ENCODE measurements around the gene HHLA2.
"Not testable (repeated sequence)": the region's sequence is repeated elsewhere in the genome, so short reads cannot be mapped to it uniquely, and the experiment has no call there.

HHLA2 gene

GRCh38 chr3:108342837-108343486 is 46.6 kb downstream of the HHLA2 start:
- no peak for DNase-seq (ENCODE audit: low spot score)

GRCh38 chr3:108343491-108343890 is 47.1 kb downstream of the HHLA2 start:
- no peak for DNase-seq (ENCODE audit: low spot score)

- DNase-seq (ENCODE audit: low spot score), result no peak
Measured at GRCh38 chr3:108345492-108346205, 49.3 kb downstream of the HHLA2 start.

GRCh38 chr3:108346301-108347227 is 50.2 kb downstream of the HHLA2 start:
- DNase-seq (ENCODE audit: low spot score), result no peak

GRCh38 chr3:108352176-108352575 is 55.8 kb downstream of the HHLA2 start:
- DNase-seq (ENCODE audit: low spot score), result no peak

GRCh38 chr3:108354562-108354961 is 58.2 kb downstream of the HHLA2 start:
- DNase-seq (ENCODE audit: low spot score), result no peak

GRCh38 chr3:108357042-108357441 is 60.7 kb downstream of the HHLA2 start:
- DNase-seq (ENCODE audit: low spot score), result no peak

GRCh38 chr3:108359011-108359410 is 62.7 kb downstream of the HHLA2 start:
- no peak for DNase-seq (ENCODE audit: low spot score)

GRCh38 chr3:108376026-108376425 is 79.7 kb downstream of the HHLA2 start:
- no peak for DNase-seq (ENCODE audit: low spot score)

- DNase-seq (ENCODE audit: low spot score), result no peak
Measured at GRCh38 chr3:108377384-108377783, 81.0 kb downstream of the HHLA2 start.

GRCh38 chr3:108378153-108378951 is 82.0 kb downstream of the HHLA2 start:
- DNase-seq (ENCODE audit: low spot score), result no peak

- not testable (repeated sequence) for DNase-seq (ENCODE audit: low spot score)
Measured at GRCh38 chr3:108378952-108379342, 82.6 kb downstream of the HHLA2 start.

- DNase-seq (ENCODE audit: low spot score), result no peak
Measured at GRCh38 chr3:108380128-108380795, 83.9 kb downstream of the HHLA2 start.

GRCh38 chr3:108381529-108382140 is 85.3 kb downstream of the HHLA2 start:
- DNase-seq (ENCODE audit: low spot score), result no peak

- DNase-seq (ENCODE audit: low spot score), result no peak
Measured at GRCh38 chr3:108383306-108383705, 87.0 kb downstream of the HHLA2 start.

GRCh38 chr3:108387063-108387462 is 90.7 kb downstream of the HHLA2 start:
- no peak for DNase-seq (ENCODE audit: low spot score)

- no peak for DNase-seq (ENCODE audit: low spot score)
Measured at GRCh38 chr3:108388136-108389132, 92.1 kb downstream of the HHLA2 start.

- DNase-seq (ENCODE audit: low spot score), result no peak
Measured at GRCh38 chr3:108389372-108389771, 93.0 kb downstream of the HHLA2 start.

- no peak for DNase-seq (ENCODE audit: low spot score)
Measured at GRCh38 chr3:108391917-108392593, 95.7 kb downstream of the HHLA2 start.
